ENCODE results near the gene TMEM190.
A peak's percentile ranks its signal among the peaks of the same experiment; 100 is the strongest.

TMEM190 gene

DNA sequence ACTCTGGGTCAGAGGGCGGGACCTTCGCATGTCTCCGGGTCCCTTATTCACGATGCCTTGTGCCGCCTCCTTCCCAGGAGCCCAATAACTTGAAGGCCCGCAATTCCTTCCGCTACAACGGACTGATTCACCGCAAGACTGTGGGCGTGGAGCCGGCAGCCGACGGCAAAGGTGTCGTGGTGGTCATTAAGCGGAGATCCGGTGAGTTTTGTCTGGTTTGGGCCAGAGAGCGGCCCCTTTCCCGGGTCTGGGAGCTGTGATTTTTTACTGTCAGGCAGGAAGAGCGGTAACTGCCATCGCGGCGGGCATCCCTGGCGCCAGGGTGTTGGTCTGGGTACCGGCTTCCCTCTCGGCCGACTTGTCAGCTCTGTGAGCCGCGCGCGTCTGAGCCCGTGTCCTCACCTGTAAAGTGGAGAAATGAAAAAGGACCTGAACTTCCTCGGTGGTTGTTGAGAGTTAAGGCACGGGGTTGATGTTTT is 9.9 kb downstream of the TMEM190 start:
- Histone ChIP-seq H3K36me3 (ENCODE audit: control insufficient read depth in 2 of 2, insufficient read depth in 1 of 2, low read length in 2 of 2) (peaks cover 8 to 53% of the 10 kb centered on the region in 2 experiments), H3K9me3 (ENCODE audit: control insufficient read depth, insufficient read depth, low read depth, low read length) (no peaks in the 10 kb centered on the region), H3K27ac (ENCODE audit: extremely low read depth, low read depth, low read length) (peak overlapping the region; percentile 84), H3K4me3 (ENCODE audit: low read depth, low read length) (peak overlapping the region; percentile 94), H3K4me1 (ENCODE audit: control insufficient read depth, insufficient read depth, low read length) (peaks cover 27% of the 10 kb centered on the region)
- TF ChIP-seq ZNF335 (tag by site-specific recombination; conservative IDR thresholded peaks at IDR 0.05) (peak; percentile 8), ZNF501 (tag by site-specific recombination; IDR thresholded peaks at IDR 0.05) (no peak), SP2 (tag by site-specific recombination; IDR thresholded peaks at IDR 0.05) (peak; percentile 49), ZNF121 (tag by site-specific recombination; IDR thresholded peaks at IDR 0.05) (no peak)
- POLR2A ChIA-PET: interaction anchor here (0.7 to 7.3 kb wide), 9 partner anchors 13 to 213 kb away, joined by 3 to 78 read pairs (median 6); partner anchors contain the start of genes FIZ1, HSPBP1, IL11 and KMT5C
- CTCF ChIA-PET: interaction anchor here (1.0 to 1.3 kb wide), 2 partner anchors 95 to 220 kb away, joined by 4 read pairs; partner anchors contain the start of gene ZNF865

DNA sequence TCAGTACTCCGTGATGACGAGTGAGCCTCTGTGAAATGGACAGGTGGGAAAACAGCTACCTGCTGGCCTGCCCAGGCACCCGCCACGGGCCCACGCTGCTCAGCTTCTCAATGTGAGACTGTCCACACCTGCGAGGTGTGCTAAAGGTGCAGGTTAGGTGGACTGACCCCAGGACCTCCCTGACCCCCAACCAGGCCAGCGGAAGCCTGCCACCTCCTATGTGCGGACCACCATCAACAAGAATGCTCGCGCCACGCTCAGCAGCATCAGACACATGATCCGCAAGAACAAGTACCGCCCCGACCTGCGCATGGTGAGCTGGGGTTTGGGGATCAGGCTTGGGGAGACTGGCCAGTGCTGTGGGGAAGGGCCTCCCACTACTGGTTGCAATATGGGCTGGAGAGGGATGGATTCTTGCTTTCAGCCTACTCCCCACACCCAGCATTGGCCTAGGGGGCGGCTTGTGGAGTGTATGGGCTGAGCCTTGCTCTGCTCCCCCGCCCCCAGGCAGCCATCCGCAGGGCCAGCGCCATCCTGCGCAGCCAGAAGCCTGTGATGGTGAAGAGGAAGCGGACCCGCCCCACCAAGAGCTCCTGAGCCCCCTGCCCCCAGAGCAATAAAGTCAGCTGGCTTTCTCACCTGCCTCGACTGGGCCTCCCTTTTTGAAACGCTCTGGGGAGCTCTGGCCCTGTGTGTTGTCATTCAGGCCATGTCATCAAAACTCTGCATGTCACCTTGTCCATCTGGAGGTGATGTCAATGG is 11.3 kb downstream of the TMEM190 start:
- Histone ChIP-seq H3K4me1 (ENCODE audit: control insufficient read depth, insufficient read depth, low read length) (peaks cover 30% of the 10 kb centered on the region), H3K36me3 (ENCODE audit: control insufficient read depth in 2 of 2, insufficient read depth in 1 of 2, low read length in 2 of 2) (peaks cover 8 to 59% of the 10 kb centered on the region in 2 experiments)

GRCh38 chr19:55389386-55390317 is 13.0 kb downstream of the TMEM190 start:
- H3K4me3 ChIP-seq (ENCODE audit: low read depth, low read length): no peak overlapping the region
- CTCF ChIA-PET: interaction anchor here (1.0 to 4.4 kb wide), 6 partner anchors 51 to 248 kb away, joined by 3 to 20 read pairs (median 4); no protein-coding TSS in a partner anchor
- peaks cover 8 to 59% of the 10 kb centered on the region in 2 experiments for H3K36me3 ChIP-seq (ENCODE audit: control insufficient read depth in 2 of 2, insufficient read depth in 1 of 2, low read length in 2 of 2)
- peak overlapping the region; percentile 34; the same call in 1 of the 2 replicates for H3K27ac ChIP-seq (ENCODE audit: extremely low read depth, low read depth, low read length)
- TF ChIP-seq ZIC2 (tag by site-specific recombination; IDR thresholded peaks at IDR 0.05) (no peak), ZNF302 (tag by site-specific recombination; IDR thresholded peaks at IDR 0.05; ENCODE audit: low read depth) (no peak), SP3 (tag by site-specific recombination; IDR thresholded peaks at IDR 0.05) (no peak)
- peaks cover 29% of the 10 kb centered on the region for H3K4me1 ChIP-seq (ENCODE audit: control insufficient read depth, insufficient read depth, low read length)
- POLR2A ChIA-PET: interaction anchor here (0.7 to 7.3 kb wide), 11 partner anchors 10 to 130 kb away, joined by 3 to 78 read pairs (median 7); partner anchors contain the start of genes KMT5C, UBE2S and ZNF628
- no peaks in the 10 kb centered on the region for H3K9me3 ChIP-seq (ENCODE audit: control insufficient read depth, insufficient read depth, low read depth, low read length)

More for the DNA sequence above, 11.3 kb downstream of the TMEM190 start:
- TF ChIP-seq HOXC10 (CRISPR knock-in tag; IDR thresholded peaks at IDR 0.05) (peak; percentile 92; the same call in 1 of the 2 replicates), ZNF488 (tag by site-specific recombination; IDR thresholded peaks at IDR 0.05) (no peak)
- TF ChIP-seq, protein P1, sequence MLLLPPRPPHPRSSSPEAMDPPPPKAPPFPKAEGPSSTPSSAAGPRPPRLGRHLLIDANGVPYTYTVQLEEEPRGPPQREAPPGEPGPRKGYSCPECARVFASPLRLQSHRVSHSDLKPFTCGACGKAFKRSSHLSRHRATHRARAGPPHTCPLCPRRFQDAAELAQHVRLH (tag by site-specific recombination; IDR thresholded peaks at IDR 0.05): no peak
- no peak overlapping the region; the same call in 1 of the 2 replicates for H3K4me3 ChIP-seq (ENCODE audit: low read depth, low read length)
- peak overlapping the region; percentile 84 for H3K27ac ChIP-seq (ENCODE audit: extremely low read depth, low read depth, low read length)
- ChIA-PET CTCF (interaction anchor here (0.7 to 4.4 kb wide), 5 partner anchors 19 to 247 kb away, joined by 3 to 20 read pairs (median 4); partner anchors contain the start of gene ZNF865), POLR2A (interaction anchor here (1.0 to 7.3 kb wide), 9 partner anchors 12 to 129 kb away, joined by 3 to 78 read pairs (median 6); partner anchors contain the start of genes HSPBP1, IL11, KMT5C and UBE2S)
- H3K9me3 ChIP-seq (ENCODE audit: control insufficient read depth, insufficient read depth, low read depth, low read length): no peaks in the 10 kb centered on the region

DNA sequence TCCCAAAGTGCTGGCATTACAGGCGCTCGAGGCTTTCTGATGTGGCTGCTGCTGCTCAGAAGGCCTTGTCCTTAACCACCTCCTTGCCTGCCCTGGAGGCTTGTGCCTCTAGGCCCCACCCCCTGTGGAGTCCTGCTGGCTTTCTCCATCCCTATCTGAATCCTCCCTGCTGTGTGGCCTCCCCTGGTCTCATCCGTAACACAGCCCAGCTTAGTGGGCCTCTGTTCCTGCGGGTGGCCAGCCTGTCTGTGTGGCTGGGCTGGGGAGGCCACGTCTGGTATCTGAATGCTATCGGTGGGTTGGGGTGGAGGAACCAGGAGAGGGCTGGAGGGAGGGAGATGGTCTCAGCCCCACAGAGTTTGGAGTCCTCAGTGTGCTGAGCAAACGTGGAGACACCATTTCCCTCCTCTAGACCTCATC is 13.8 kb downstream of the TMEM190 start:
- H3K4me3 ChIP-seq (ENCODE audit: low read depth, low read length): no peak overlapping the region
- H3K9me3 ChIP-seq (ENCODE audit: control insufficient read depth, insufficient read depth, low read depth, low read length): no peaks in the 10 kb centered on the region
- 0 out of 2 replicates have a peak overlapping the region, but pooled peaks have one; percentile 19 for H3K27ac ChIP-seq (ENCODE audit: extremely low read depth, low read depth, low read length)
- POLR2A ChIA-PET: interaction anchor here (0.7 to 7.3 kb wide), 9 partner anchors 9 to 131 kb away, joined by 3 to 78 read pairs (median 8); partner anchors contain the start of genes KMT5C and UBE2S
- H3K4me1 ChIP-seq (ENCODE audit: control insufficient read depth, insufficient read depth, low read length): peaks cover 25% of the 10 kb centered on the region
- CTCF ChIA-PET: interaction anchor here (0.6 to 4.4 kb wide), 5 partner anchors 27 to 249 kb away, joined by 3 to 20 read pairs (median 4); no protein-coding TSS in a partner anchor
- peaks cover 8 to 59% of the 10 kb centered on the region in 2 experiments for H3K36me3 ChIP-seq (ENCODE audit: control insufficient read depth in 2 of 2, insufficient read depth in 1 of 2, low read length in 2 of 2)
- peak; percentile 99 for TF ChIP-seq ZIC2 (tag by site-specific recombination; IDR thresholded peaks at IDR 0.05)
- peak; percentile 60; the same call in 1 of the 2 replicates for TF ChIP-seq ZBTB17 (tag by site-specific recombination; IDR thresholded peaks at IDR 0.05)
- peak; percentile 97 for TF ChIP-seq ZNF449 (tag by site-specific recombination; IDR thresholded peaks at IDR 0.05)
- TF ChIP-seq GLIS2 (tag by site-specific recombination; IDR thresholded peaks at IDR 0.05): peak; percentile 64
- TF ChIP-seq GLIS1 (tag by site-specific recombination; IDR thresholded peaks at IDR 0.05): peak; percentile 99
- no peak for TF ChIP-seq ZNF302 (tag by site-specific recombination; IDR thresholded peaks at IDR 0.05; ENCODE audit: low read depth)
- no peak for TF ChIP-seq ZNF311 (tag by site-specific recombination; IDR thresholded peaks at IDR 0.05; ENCODE audit: borderline replicate concordance)
- peak; percentile 69 for TF ChIP-seq ZNF423 (tag by site-specific recombination; IDR thresholded peaks at IDR 0.05)
- peak; percentile 88 for TF ChIP-seq ZNF600 (tag by site-specific recombination; IDR thresholded peaks at IDR 0.05)
- peak; percentile 51 for TF ChIP-seq HIC1 (tag by site-specific recombination; IDR thresholded peaks at IDR 0.05)

All from HEK293 (cell line).